ENCODE data around the gene REV3L. TPM values are rescaled to one million over a fixed set of nuclear protein-coding genes. Genes with fewer than 3 reads are reported as not detected.

REV3L gene
- total and polyA plus RNA-seq, 2 donors: 33.8 to 132 TPM

DNA sequence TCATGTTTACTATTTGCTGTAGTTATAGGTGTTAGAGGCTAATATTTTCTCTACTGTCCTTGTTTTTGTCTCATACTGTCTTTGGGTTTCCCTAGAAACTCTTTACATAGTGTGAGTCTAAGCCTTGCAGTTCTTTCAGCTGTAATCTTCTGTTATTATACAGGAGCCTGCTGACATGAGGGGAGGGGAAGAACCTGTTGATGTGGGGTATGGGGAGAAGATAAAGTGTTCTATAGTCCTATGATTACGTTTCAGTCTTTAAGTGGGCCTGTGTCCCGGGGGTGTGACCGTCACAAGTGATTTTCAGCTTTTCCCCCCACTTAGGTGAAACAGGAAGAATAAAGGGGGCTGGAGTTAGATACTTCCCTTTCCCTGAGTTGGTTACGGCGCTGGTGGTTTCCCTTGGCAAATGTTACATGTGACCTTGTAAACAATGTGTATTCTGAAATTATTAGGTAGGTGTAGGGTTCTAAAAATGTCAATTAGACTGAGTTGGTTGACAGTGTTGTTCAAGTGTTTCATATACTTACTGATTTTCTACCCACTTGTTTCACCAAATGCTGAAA is 41.3 kb downstream of the REV3L start:
- Histone ChIP-seq H3K27ac (ENCODE audit: low read depth) (no peak overlapping the region), H3K4me3 (ENCODE audit: low read depth, low read length) (no peak overlapping the region), H3K36me3 (ENCODE audit: insufficient read depth) (peaks cover 3% of the 10 kb centered on the region), H3K4me1 (ENCODE audit: insufficient read depth) (peaks cover 1% of the 10 kb centered on the region)
- no peak for DNase-seq (ENCODE audit: extremely low spot score)
- 67% methylated on average over 5 of the region's 5 CpGs for WGBS

DNA sequence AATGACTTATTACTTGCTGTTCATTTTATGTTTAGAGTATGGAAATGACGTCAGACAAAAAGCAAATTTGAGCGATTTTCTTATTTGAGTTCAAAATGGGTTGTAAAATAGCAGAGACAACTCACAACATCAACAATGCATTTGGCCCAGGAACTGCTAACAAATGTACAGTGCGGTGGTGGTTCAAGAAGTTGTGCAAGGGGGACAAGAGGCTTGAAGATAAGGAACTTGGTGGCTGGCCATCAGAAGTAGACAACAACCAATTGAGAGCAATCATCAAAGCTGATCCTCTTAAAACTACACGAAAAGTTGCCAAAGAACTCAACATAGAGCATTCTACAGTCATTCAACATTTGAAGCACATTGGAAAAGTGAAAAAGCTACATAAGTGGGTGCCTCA is 43.8 kb downstream of the REV3L start:
- Histone ChIP-seq H3K36me3 (ENCODE audit: insufficient read depth) (peaks cover 3% of the 10 kb centered on the region), H3K4me3 (ENCODE audit: low read depth, low read length) (no peak overlapping the region), H3K4me1 (ENCODE audit: insufficient read depth) (no peaks in the 10 kb centered on the region), H3K27ac (ENCODE audit: low read depth) (no peak overlapping the region)
- no peak for DNase-seq (ENCODE audit: extremely low spot score)
- 84% methylated on average over 4 of the region's 4 CpGs for WGBS

DNA sequence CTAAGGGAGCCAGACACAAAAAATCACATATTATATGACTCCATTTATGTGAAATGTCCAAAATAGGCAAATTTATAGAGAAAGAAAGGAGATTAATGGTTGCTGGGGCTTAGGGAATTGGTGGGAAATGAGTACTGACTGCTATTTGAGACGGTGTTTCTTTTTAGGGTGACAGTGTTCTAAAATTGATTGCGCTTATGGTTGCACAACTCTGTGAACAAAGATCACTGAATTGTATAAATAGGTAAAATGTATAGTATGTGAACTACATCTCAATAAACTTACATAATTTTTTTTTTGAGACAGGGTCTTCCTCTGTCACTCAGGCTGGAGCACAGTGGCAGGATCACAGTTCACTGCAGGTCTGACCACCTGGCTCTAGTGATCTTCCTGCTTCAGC is 45.4 kb downstream of the REV3L start:
- Histone ChIP-seq H3K36me3 (ENCODE audit: insufficient read depth) (peaks cover 3% of the 10 kb centered on the region), H3K27ac (ENCODE audit: low read depth) (no peak overlapping the region), H3K4me1 (ENCODE audit: insufficient read depth) (no peaks in the 10 kb centered on the region), H3K4me3 (ENCODE audit: low read depth, low read length) (no peak overlapping the region)
- 99% methylated on average over 2 of the region's 2 CpGs for WGBS
- no peak for DNase-seq (ENCODE audit: extremely low spot score)

DNA sequence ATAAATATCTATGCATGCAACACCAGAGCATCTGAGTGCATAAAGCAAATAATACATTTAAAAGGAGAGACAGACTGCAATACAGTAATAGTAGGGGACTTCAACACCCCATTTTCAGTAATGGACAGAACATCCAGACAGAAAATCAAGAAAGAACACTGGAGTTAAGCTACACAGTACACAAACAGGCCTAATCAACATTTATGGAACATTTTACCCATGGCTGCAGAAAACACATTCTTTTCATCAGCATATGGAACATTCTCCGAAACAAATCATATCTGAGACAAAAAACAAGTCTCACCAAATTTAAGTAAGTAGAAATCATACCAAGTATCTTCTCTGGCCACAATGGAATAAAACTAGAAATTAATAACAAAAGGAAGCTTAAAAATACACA is 50.5 kb downstream of the REV3L start:
- Histone ChIP-seq H3K27ac (ENCODE audit: low read depth) (no peak overlapping the region), H3K36me3 (ENCODE audit: insufficient read depth) (peaks cover 4% of the 10 kb centered on the region), H3K4me3 (ENCODE audit: low read depth, low read length) (no peak overlapping the region), H3K4me1 (ENCODE audit: insufficient read depth) (peaks cover 2% of the 10 kb centered on the region)
- WGBS: 92% methylated on average over 1 of the region's 1 CpG
- DNase-seq (ENCODE audit: extremely low spot score): no peak

DNA sequence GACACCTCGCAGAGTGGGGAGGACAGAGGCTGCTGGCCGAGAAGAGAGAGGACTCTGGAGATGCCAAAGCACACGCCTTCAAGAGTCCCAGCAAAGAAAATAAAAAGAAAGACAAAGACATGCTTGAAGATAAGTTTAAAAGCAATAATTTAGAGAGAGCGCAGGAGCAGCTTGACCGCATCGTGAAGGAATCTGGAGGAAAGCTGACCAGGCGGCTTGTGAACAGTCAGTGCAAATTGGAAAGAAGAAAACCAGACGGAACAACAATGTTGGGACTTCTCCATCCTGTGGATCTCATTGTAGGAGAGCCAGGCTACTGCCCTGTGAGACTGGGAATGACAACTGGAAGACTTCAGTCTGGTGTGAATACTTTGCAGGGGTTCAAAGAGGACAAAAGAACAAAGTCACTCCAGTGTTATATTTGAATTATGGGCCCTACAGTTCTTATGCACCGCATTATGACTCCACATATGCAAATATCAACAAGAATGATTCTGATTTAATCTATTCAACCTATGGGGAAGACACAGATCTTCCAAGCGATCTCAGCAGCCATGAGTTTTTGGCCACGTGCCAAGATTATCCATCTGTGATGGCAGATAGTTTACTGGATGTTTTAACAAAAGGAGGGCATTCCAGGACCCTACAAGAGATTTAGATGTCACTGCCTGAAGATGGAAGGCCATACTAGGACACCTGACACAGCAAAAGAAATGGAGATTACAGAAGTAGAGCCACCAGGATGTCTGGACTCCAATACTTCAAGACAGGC is 52.2 kb downstream of the REV3L start:
- H3K4me3 ChIP-seq (ENCODE audit: low read depth, low read length): no peak overlapping the region
- no peak for DNase-seq (ENCODE audit: extremely low spot score)
- H3K36me3 ChIP-seq (ENCODE audit: insufficient read depth): peaks cover 4% of the 10 kb centered on the region
- H3K4me1 ChIP-seq (ENCODE audit: insufficient read depth): peaks cover 2% of the 10 kb centered on the region
- H3K27ac ChIP-seq (ENCODE audit: low read depth): no peak overlapping the region
- WGBS: 93% methylated on average over 11 of the region's 11 CpGs

DNA sequence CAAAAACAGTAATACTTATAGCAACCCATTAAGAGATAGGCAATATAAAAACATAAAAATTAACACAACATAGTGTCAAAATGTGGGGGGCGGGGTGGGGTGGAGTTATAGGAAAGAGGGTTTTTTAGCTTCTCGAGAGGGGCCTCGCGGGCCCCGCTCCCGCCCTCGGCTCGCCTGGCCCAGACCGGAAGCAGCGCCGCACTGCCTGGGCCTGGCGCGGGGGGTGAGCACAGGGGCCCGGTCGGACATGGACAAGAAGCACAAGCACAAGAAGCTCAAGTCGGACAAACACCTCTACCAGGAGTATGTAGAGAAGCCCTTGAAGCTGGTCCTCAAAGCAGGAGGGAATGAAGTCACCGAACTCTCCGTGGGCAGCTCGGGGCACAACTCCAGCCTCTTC is 53.4 kb downstream of the REV3L start:
- 98% methylated on average over 19 of the region's 19 CpGs for WGBS
- Histone ChIP-seq H3K4me3 (ENCODE audit: low read depth, low read length) (no peak overlapping the region), H3K36me3 (ENCODE audit: insufficient read depth) (peaks cover 4% of the 10 kb centered on the region), H3K4me1 (ENCODE audit: insufficient read depth) (peaks cover 2% of the 10 kb centered on the region), H3K27ac (ENCODE audit: low read depth) (no peak overlapping the region)
- DNase-seq (ENCODE audit: extremely low spot score): no peak

DNA sequence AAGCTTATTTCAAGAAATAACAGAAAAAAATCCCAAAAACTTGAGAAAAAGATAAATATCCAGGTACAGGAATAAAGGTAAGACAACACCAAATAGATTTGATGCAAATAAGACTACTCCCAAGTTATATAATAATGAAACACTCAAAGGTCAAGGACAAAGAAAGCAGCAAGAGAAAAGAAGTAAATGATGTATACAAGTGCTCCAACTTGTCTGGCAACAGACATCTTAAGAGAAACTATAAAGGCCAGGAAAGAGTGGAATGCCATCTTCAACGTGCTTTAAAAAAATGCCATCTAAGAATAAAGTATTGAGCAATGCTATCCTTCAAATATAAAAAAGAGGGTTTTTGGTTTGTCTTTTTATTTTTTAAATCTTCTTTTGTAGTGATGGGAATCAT is 54.2 kb downstream of the REV3L start:
- no peak overlapping the region for H3K27ac ChIP-seq (ENCODE audit: low read depth)
- no peak overlapping the region for H3K4me3 ChIP-seq (ENCODE audit: low read depth, low read length)
- DNase-seq (ENCODE audit: extremely low spot score): no peak
- H3K36me3 ChIP-seq (ENCODE audit: insufficient read depth): peaks cover 4% of the 10 kb centered on the region
- WGBS: 82% methylated on average over 1 of the region's 1 CpG
- H3K4me1 ChIP-seq (ENCODE audit: insufficient read depth): peaks cover 2% of the 10 kb centered on the region

DNA sequence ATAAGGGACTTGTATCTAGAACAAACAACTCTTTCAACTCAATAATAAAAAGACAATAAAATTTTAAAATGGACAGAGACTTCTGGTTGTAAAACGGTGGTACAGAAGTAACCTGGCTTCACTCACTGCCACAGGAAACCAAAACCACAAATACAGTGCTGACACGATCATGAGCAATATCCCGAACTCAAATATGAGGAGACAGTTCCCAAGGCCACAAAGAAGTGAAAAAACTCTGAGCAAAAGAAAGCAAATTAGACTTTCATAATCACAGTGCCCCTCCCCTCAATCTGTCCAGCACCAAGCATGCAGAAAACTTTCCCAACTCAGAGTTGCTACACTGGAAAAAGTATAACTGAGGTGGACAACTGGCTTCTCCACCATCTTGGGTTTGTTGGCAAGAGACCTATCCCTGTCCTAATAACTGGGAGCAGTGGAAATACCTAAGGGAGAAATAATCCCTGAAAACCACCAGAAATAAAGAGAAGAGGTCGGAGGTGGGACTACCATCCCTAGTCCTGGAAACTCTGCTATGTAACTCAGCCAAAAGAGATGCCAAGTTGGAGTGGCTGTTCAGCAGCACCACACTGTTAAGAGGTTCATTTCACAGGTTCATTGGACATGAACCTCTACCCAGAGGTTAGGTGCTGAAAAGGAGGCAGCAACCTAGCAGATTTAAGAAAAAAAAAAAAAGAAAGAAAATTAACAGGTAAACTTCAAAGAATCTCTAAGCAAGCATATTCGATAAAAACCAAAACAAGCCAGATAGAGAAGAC is 55.5 kb downstream of the REV3L start:
- Histone ChIP-seq H3K4me1 (ENCODE audit: insufficient read depth) (peaks cover 2% of the 10 kb centered on the region), H3K36me3 (ENCODE audit: insufficient read depth) (peaks cover 4% of the 10 kb centered on the region), H3K4me3 (ENCODE audit: low read depth, low read length) (no peak overlapping the region), H3K27ac (ENCODE audit: low read depth) (no peak overlapping the region)
- DNase-seq (ENCODE audit: extremely low spot score): no peak
- 70% methylated on average over 5 of the region's 5 CpGs for WGBS

DNA sequence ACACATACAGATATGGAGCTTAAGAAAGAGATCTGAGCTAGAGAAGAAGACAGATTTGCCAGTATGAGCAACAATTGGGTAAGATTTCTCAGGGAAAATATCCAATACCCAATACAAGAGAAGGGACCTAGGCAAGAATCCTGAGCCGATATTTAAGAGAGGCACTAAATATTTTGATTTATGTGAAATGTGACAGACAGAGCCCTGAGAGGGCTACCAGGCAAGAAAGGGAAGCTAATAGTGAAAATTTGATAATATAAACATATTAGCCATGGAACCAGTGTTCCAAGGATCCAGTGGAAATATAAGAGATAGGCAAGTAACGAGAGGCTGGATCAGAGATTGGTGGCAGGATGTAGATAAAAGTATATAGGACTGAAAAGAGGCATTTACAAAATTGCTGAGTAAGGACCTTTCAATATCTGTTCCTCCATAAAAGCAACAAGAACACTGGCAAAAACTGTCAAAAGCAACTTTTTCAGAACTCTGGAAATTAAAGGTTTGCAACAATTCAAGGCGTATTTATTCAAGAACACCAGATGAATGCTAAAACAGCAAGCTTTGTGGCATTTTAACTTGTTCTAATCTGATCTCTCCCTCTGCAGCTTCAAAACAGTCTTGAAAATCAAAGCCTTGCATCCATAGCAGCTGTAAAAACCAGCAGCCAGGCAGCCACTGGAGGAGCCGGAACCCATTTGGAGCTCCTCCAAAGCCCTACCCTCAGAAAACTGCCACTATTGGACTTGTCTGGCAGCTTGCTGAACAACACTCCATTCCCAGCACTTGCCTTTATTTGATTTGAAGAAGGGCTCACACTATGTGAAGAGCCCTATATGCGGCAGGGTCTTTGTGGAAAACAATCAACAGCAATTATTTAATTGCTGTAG is 58.8 kb downstream of the REV3L start:
- no peak overlapping the region for H3K4me3 ChIP-seq (ENCODE audit: low read depth, low read length)
- peaks cover 3% of the 10 kb centered on the region for H3K36me3 ChIP-seq (ENCODE audit: insufficient read depth)
- no peak overlapping the region for H3K27ac ChIP-seq (ENCODE audit: low read depth)
- 78% methylated on average over 5 of the region's 5 CpGs for WGBS
- DNase-seq (ENCODE audit: extremely low spot score): no peak
- H3K4me1 ChIP-seq (ENCODE audit: insufficient read depth): no peaks in the 10 kb centered on the region

DNA sequence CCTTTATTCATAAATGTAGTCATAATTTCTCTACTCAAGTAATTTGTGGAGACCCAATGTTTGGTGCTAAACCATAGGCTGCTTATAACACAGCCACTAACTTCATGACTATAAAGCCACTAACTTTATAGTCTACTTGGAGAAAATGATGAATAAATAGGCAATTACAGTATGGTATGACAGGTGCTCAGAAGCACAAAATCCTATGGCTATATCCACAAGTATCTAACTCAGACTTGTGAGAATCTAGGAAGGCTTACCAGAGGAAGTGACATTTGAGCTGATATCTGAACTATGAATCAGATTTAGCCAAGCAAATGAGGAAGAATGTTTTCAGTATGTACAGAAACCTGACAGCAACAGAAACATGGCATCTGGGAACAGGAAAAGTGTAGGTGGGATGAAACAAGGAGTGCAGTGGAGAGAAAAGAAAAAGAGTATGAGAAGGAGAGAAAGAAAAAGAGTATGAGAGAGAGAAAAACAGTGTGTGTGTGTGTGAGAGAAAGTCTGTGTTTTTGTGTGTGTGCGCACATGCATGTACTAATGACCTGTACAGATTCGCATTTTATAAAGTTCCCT is 59.9 kb downstream of the REV3L start:
- no peaks in the 10 kb centered on the region for H3K36me3 ChIP-seq (ENCODE audit: insufficient read depth)
- no peak overlapping the region for H3K4me3 ChIP-seq (ENCODE audit: low read depth, low read length)
- DNase-seq (ENCODE audit: extremely low spot score): no peak
- 75% methylated on average over 2 of the region's 2 CpGs for WGBS
- no peaks in the 10 kb centered on the region for H3K4me1 ChIP-seq (ENCODE audit: insufficient read depth)
- H3K27ac ChIP-seq (ENCODE audit: low read depth): no peak overlapping the region

DNA sequence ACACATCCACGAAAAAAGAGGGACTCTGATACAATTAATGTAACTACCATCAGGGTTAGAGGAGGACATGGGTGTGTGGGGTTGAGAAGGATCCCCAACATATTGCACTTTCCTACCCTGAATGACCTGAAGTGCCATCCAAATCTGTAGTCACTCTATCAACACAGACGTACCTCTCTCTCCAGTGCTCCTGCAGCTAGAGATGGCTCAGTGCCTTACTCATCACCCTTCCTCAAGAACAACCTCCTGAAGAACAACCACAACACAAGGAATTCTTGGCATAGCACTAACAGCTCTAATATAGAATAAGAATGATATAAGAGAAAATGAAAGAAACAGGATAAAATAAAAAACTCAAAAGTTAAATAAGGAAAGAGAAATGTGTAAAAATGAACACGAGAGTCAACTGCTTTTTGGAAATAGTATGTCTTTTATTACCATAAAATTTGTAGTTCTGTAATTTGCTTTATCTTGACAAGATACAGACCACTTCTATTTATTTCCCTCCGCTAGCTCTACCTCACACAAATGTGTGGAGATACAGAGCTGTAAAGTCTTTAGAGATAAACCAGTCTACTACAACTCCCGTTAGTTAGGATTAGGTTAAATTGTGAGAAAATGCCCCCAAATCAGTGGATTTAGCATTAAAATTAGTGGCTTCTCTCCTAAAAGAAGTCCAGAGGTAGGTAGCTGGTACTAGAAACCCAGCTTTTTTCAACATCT is 63.9 kb downstream of the REV3L start:
- no peaks in the 10 kb centered on the region for H3K4me1 ChIP-seq (ENCODE audit: insufficient read depth)
- no peak overlapping the region for H3K27ac ChIP-seq (ENCODE audit: low read depth)
- WGBS: 43% methylated on average over 5 of the region's 5 CpGs
- H3K36me3 ChIP-seq (ENCODE audit: insufficient read depth): no peaks in the 10 kb centered on the region
- no peak overlapping the region for H3K4me3 ChIP-seq (ENCODE audit: low read depth, low read length)
- no peak for DNase-seq (ENCODE audit: extremely low spot score)

DNA sequence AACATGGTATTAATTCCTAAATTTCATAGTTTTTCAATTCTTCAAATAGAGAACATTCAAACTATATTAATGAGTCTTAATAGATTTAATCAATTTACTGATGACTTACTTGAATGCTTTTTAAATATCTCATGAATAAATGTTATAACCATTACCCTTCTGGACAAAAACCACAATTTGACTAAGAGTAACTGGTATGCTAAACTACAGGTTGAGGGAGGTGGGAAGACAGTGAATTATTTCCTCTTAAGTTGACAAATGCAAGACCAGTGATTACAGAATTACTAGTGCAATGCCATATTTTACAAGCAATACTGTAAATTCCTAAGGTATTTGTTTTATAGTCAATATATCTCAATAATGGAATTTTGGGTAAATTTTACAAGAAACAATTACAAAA is 65.1 kb downstream of the REV3L start:
- no peak for DNase-seq (ENCODE audit: extremely low spot score)
- Histone ChIP-seq H3K27ac (ENCODE audit: low read depth) (no peak overlapping the region), H3K4me1 (ENCODE audit: insufficient read depth) (no peaks in the 10 kb centered on the region)

More for the DNA sequence above, 65.1 kb downstream of the REV3L start:
- H3K4me3 ChIP-seq (ENCODE audit: low read depth, low read length): no peak overlapping the region
- no peaks in the 10 kb centered on the region for H3K36me3 ChIP-seq (ENCODE audit: insufficient read depth)

All from urinary bladder (tissue), 4 donors.